HCT116 (cell line): ENCODE data around the gene ARID4A. TPM values are rescaled to one million over a fixed set of nuclear protein-coding genes. Genes with fewer than 3 reads are reported as not detected.
A peak's percentile ranks its signal among the peaks of the same experiment; 100 is the strongest.

Experiments
- ATAC-seq: fragments of 200-7000 bp; cut with Tn5 transposase; 2 replicates; pipeline ENCODE4 v1.9.1; 2020; ENCODE audit warnings: mild to moderate bottlenecking, moderate library complexity
- BruUV-seq: library from RNA; stranded (reverse); fragments of 400-500 nt; replicated peaks from 2 replicates; lab custom pipeline; 2021; lab: Mats Ljungman, UMichigan
- CTCF ChIA-PET: fragments of 300-600 bp; sonication (Branson Sonifier 250); formaldehyde crosslinking; loops from one replicate; lab custom pipeline; 2021; ENCODE audit warnings: antibody characterized with exemption; lab: Charles Lee
- POLR2A ChIA-PET: fragments of 300-600, 350-600 bp; sonication (Branson Sonifier 250); formaldehyde crosslinking; loops from one replicate; lab custom pipeline; 2021; ENCODE audit warnings: antibody characterized with exemption; lab: Charles Lee
- RAD21 ChIA-PET, 2 experiments: fragments of 300-600 bp; sonication (Branson Sonifier 250); formaldehyde crosslinking; loops; one replicate each; lab custom pipeline; 2023; ENCODE audit warnings: low total read pairs in 2 of 2; ENCODE audit not compliant: uncharacterized antibody in 2 of 2, unreplicated experiment in 2 of 2, low non-redundant PET in 1 of 2; lab: Charles Lee
- DNase-seq: peaks from one replicate; pipeline ENCODE4 v3.0.0-alpha.2; 2010; ENCODE audit warnings: low read depth, low spot score
- H2AFZ ChIP-seq: fragments of 200-600 bp; shearing (Covaris generic), sonication (generic); 2 replicates; pipeline ENCODE4 v1.6.1; 2017; ENCODE audit warnings: low read depth, mixed run types, mixed read lengths, antibody characterized with exemption, low read length; ENCODE audit not compliant: poor library complexity, severe bottlenecking
- H3K27ac ChIP-seq: 2 replicates; pipeline ENCODE4 v1.5.1; 2012; ENCODE audit warnings: low read depth, low read length
- H3K27me3 ChIP-seq: fragments of 200-600 bp; sonication (generic); 2 replicates; pipeline ENCODE4 v1.6.1; 2016; ENCODE audit warnings: mixed run types, low read length, mixed read lengths; ENCODE audit not compliant: insufficient read depth
- H3K36me3 ChIP-seq, 2 experiments: fragments of 200-500 bp in 1 of 2; fragments of 200-600 bp in 1 of 2; sonication (Bioruptor generic) in 1 of 2; sonication (generic) in 1 of 2; 2 replicates each; pipeline versions ENCODE4 v1.5.1 to v1.6.1; 2014 to 2016; ENCODE audit warnings: low read length in 2 of 2, inconsistent platforms in 1 of 2, mixed read lengths in 1 of 2, mixed run types in 1 of 2; ENCODE audit not compliant: insufficient read depth in 2 of 2, control insufficient read depth in 1 of 2
- H3K4me1 ChIP-seq, 2 experiments: fragments of 200-600 bp in 1 of 2; sonication (generic) in 1 of 2; 2 replicates each; pipeline versions ENCODE4 v1.5.1 to v1.6.1; 2012 to 2017; ENCODE audit warnings: low read length in 2 of 2, inconsistent platforms in 1 of 2, mild to moderate bottlenecking in 1 of 2, mixed read lengths in 1 of 2, mixed run types in 1 of 2, moderate library complexity in 1 of 2; ENCODE audit not compliant: insufficient read depth in 2 of 2, control insufficient read depth in 1 of 2
- H3K4me2 ChIP-seq: fragments of 200-600 bp; sonication (generic); 2 replicates; pipeline ENCODE4 v1.6.1; 2017; ENCODE audit warnings: mixed run types, low read length, mixed read lengths
- H3K4me3 ChIP-seq, 2 experiments: fragments of 200-600 bp in 1 of 2; sonication (generic) in 1 of 2; replicated peaks in 1 of 2; 2 replicates each; pipeline ENCODE4 v1.5.1; 2011 to 2016; ENCODE audit warnings: low read length in 2 of 2, control low read depth in 1 of 2, low read depth in 1 of 2, mild to moderate bottlenecking in 1 of 2, mixed read lengths in 1 of 2, mixed run types in 1 of 2
- H3K79me2 ChIP-seq: fragments of 200-600 bp; sonication (generic); 2 replicates; pipeline ENCODE4 v1.6.1; 2017; ENCODE audit warnings: mild to moderate bottlenecking, mixed run types, low read length, moderate library complexity, mixed read lengths; ENCODE audit not compliant: insufficient read depth
- H3K9ac ChIP-seq: fragments of 200-600 bp; sonication (generic); 2 replicates; pipeline ENCODE4 v1.6.1; 2016; ENCODE audit warnings: low read length, mixed read lengths
- H3K9me2 ChIP-seq: fragments of 200-600 bp; sonication (generic), shearing (Covaris generic); 2 replicates; pipeline ENCODE4 v1.6.1; 2017; ENCODE audit warnings: mixed run types, mild to moderate bottlenecking, moderate library complexity; ENCODE audit not compliant: insufficient read depth
- H3K9me3 ChIP-seq, 2 experiments: fragments of 200-500 bp in 1 of 2; fragments of 200-600 bp in 1 of 2; sonication (Bioruptor generic) in 1 of 2; sonication (generic) in 1 of 2; 2 replicates each; pipeline ENCODE4 v1.6.1; 2014 to 2017; ENCODE audit warnings: low read length in 2 of 2, mixed read lengths in 2 of 2, inconsistent platforms in 1 of 2, low read depth in 1 of 2, mild to moderate bottlenecking in 1 of 2, mixed run types in 1 of 2, moderate library complexity in 1 of 2; ENCODE audit not compliant: control insufficient read depth in 1 of 2, insufficient read depth in 1 of 2
- H4K20me1 ChIP-seq: fragments of 200-600 bp; sonication (generic), shearing (Covaris generic); 2 replicates; pipeline ENCODE4 v1.6.1; 2017; ENCODE audit warnings: mixed run types, mild to moderate bottlenecking, moderate library complexity; ENCODE audit not compliant: insufficient read depth
- CBX3 ChIP-seq: IDR thresholded peaks from 2 replicates; pipeline ENCODE4 v1.6.1; 2012; ENCODE audit warnings: low read depth
- CEBPB ChIP-seq: IDR thresholded peaks from 2 replicates; pipeline ENCODE4 v1.6.1; 2012; ENCODE audit warnings: low read depth
- EGR1 ChIP-seq: IDR thresholded peaks from 2 replicates; pipeline ENCODE4 v1.6.1; 2012; ENCODE audit warnings: low read depth
- ELF1 ChIP-seq: IDR thresholded peaks from 2 replicates; pipeline ENCODE4 v1.6.1; 2012; ENCODE audit warnings: low read depth, borderline replicate concordance
- EZH2 ChIP-seq: fragments of 200-600 bp; sonication (generic); IDR thresholded peaks from 2 replicates; pipeline ENCODE4 v1.6.1; 2017; ENCODE audit warnings: antibody characterized with exemption, mixed run types
- FOSL1 ChIP-seq: IDR thresholded peaks from 2 replicates; pipeline ENCODE4 v1.6.1; 2012; ENCODE audit warnings: low read depth
- JUND ChIP-seq: IDR thresholded peaks from 2 replicates; pipeline ENCODE4 v1.6.1; 2012
- MAX ChIP-seq: IDR thresholded peaks from 2 replicates; pipeline ENCODE4 v1.6.1; 2012
- POLR2A ChIP-seq: IDR thresholded peaks from 2 replicates; pipeline ENCODE4 v1.7.0; 2011; ENCODE audit warnings: borderline replicate concordance; ENCODE audit not compliant: insufficient read depth, insufficient read length; ENCODE audit errors: extremely low read depth
- POLR2AphosphoS5 ChIP-seq: IDR thresholded peaks from 2 replicates; pipeline ENCODE4 v1.6.1; 2011; ENCODE audit warnings: mild to moderate bottlenecking, low read depth, low read length, moderate library complexity
- RAD21 ChIP-seq: IDR thresholded peaks from 2 replicates; pipeline ENCODE4 v1.6.1; 2012; ENCODE audit warnings: low read depth, mild to moderate bottlenecking
- REST ChIP-seq: IDR thresholded peaks from 2 replicates; pipeline ENCODE4 v1.6.1; 2012; ENCODE audit warnings: low read depth
- SIN3A ChIP-seq: IDR thresholded peaks from 2 replicates; pipeline ENCODE4 v1.6.1; 2012; ENCODE audit warnings: low read depth
- TCF7L2 ChIP-seq: IDR thresholded peaks from 2 replicates; pipeline ENCODE4 v1.7.0; 2011; ENCODE audit warnings: borderline replicate concordance, inconsistent platforms; ENCODE audit not compliant: insufficient read depth, insufficient read length; ENCODE audit errors: extremely low read depth
- ZFX ChIP-seq: fragments of 450-650 bp; IDR thresholded peaks from 2 replicates; pipeline ENCODE4 v1.6.1; 2017
- ZNF274 ChIP-seq: fragments of 200-500 bp; sonication (Bioruptor generic); IDR thresholded peaks from 2 replicates; pipeline ENCODE4 v1.6.1; 2014; ENCODE audit warnings: mild to moderate bottlenecking, low read depth, low read length, inconsistent platforms
- intact Hi-C: fragments of 100-400 bp; cut with micrococcal nuclease; formaldehyde crosslinking; loops from 2 replicates; pipeline ENCODE4 v1.10.0; 2022
- total RNA-seq: library from RNA; stranded (reverse); gene quantifications from one replicate; pipeline ENCODE4 v1.2.1, GENCODE V29; 2021; ENCODE audit not compliant: unreplicated experiment

Gene ARID4A
- total RNA-seq, 1 experiment from 2014 or later = 13.9 TPM

- ATAC-seq = no peak
- intact Hi-C loops = loop anchor here (2.0 kb wide), 1 partner anchor 55 kb away; the partner anchor contains the start of gene PSMA3
- ChIA-PET RAD21 (no interaction called here), POLR2A (no interaction called here), CTCF (no interaction called here)
- peaks cover 12 to 13% of the 10 kb centered on the region in 2 experiments for H3K4me1 ChIP-seq
- peak overlapping the region; percentile 75 for H3K27ac ChIP-seq
- H3K36me3 ChIP-seq = peaks cover 8 to 11% of the 10 kb centered on the region in 2 experiments; a peak in 2 of 4 replicates
- no peak for DNase-seq
- peaks cover 36% of the 10 kb centered on the region for H3K79me2 ChIP-seq
- BruUV-seq = TSS peak; percentile 47
- TF ChIP-seq POLR2A (no peak), ZFX (0 out of 2 replicates have a peak, but pooled peaks have one; percentile 11), ZNF274 (no peak), FOSL1 (no peak)
- H4K20me1 ChIP-seq = 0 out of 2 replicates have a peak, but pooled peaks cover 11% of the 10 kb centered on the region
- H3K9me2 ChIP-seq = no peaks in the 10 kb centered on the region
- no peak overlapping the region for H2AFZ ChIP-seq
- H3K27me3 ChIP-seq = no peaks in the 10 kb centered on the region
- peak overlapping the region; percentile 85 for H3K4me2 ChIP-seq
- H3K4me3 ChIP-seq = peak overlapping the region; percentile 83 to 91
- peak overlapping the region; percentile 70 for H3K9ac ChIP-seq
- no peaks in the 10 kb centered on the region for H3K9me3 ChIP-seq
Observed at GRCh38 chr14:58299401-58300330, 1.3 kb downstream of the ARID4A start.

- H3K27me3 ChIP-seq = no peaks in the 10 kb centered on the region
- intact Hi-C loops = no loop called here
- no peaks in the 10 kb centered on the region for H3K9me2 ChIP-seq
- H3K4me3 ChIP-seq = no peak overlapping the region
- RAD21 ChIA-PET = no interaction called here
- no peak for DNase-seq
- peaks cover 18% of the 10 kb centered on the region for H3K79me2 ChIP-seq
- no peak overlapping the region for H3K27ac ChIP-seq
- POLR2A ChIA-PET = no interaction called here
- H3K36me3 ChIP-seq = peaks cover 0 to 8% of the 10 kb centered on the region in 2 experiments; a peak in 1 of 4 replicates
- CTCF ChIA-PET = no interaction called here
- BruUV-seq = no TSS peak
- no peaks in the 10 kb centered on the region for H3K9me3 ChIP-seq
- no peak overlapping the region for H3K9ac ChIP-seq
- H4K20me1 ChIP-seq = 0 out of 2 replicates have a peak, but pooled peaks cover 9% of the 10 kb centered on the region
- no peak for ATAC-seq
- no peak overlapping the region for H3K4me2 ChIP-seq
- H2AFZ ChIP-seq = no peak overlapping the region
- H3K4me1 ChIP-seq = peaks cover 10 to 12% of the 10 kb centered on the region in 2 experiments
- no peak for TF ChIP-seq SIN3A
- no peak for TF ChIP-seq ELF1
- TF ChIP-seq REST = no peak
- no peak for TF ChIP-seq CBX3
- TF ChIP-seq EZH2 = no peak
- no peak for TF ChIP-seq MAX
- no peak for TF ChIP-seq POLR2A
- TF ChIP-seq JUND = no peak
- no peak for TF ChIP-seq ZNF274
- TF ChIP-seq RAD21 = no peak
- TF ChIP-seq TCF7L2 = no peak
- TF ChIP-seq CEBPB = no peak
- no peak for TF ChIP-seq ZFX
- no peak for TF ChIP-seq EGR1
- no peak for TF ChIP-seq FOSL1
- TF ChIP-seq POLR2AphosphoS5 = no peak
Observed at GRCh38 chr14:58301416-58301815, 3.1 kb downstream of the ARID4A start.
